ENCODE measurements around the gene DGKD. TPM values are rescaled to one million over a fixed set of nuclear protein-coding genes. Genes with fewer than 3 reads are reported as not detected.

Gene DGKD
- total RNA-seq, 1 experiment from 2014 or later: 41.4 TPM

DNA sequence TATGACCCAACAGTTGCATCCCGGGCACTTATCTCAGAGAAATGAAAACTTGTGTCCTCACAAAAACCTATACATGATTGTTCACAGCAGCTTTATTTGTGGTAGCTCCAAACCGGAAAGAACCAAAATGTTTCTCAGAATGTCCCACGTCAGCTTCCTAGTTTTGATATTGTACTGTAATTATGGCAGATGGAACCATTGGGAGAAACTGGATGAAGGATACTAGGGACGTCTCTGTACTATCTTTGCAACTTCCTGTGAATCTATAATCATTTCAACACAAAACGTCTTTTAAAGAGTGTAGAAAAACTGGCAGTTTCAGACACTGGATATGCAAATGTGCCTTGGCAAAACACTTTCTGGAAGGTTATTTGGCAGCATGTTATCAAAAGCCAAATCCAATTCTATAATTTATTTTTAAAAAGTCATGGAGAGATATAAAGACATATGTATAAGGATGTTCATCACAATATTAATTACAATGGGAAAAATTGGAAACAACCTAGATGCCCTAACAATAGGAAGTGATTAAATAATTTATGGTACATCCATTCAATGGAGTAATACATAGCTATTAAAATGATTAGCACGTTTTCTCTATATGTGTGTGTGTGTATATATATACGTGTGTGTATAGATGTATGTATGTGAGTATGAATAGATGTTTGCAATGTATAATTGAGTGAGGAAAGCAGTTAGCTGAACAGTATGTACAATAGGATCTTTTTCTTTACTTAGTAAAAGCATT is 36.9 kb upstream of the DGKD start (continued):
- TF ChIP-seq, protein P1, sequence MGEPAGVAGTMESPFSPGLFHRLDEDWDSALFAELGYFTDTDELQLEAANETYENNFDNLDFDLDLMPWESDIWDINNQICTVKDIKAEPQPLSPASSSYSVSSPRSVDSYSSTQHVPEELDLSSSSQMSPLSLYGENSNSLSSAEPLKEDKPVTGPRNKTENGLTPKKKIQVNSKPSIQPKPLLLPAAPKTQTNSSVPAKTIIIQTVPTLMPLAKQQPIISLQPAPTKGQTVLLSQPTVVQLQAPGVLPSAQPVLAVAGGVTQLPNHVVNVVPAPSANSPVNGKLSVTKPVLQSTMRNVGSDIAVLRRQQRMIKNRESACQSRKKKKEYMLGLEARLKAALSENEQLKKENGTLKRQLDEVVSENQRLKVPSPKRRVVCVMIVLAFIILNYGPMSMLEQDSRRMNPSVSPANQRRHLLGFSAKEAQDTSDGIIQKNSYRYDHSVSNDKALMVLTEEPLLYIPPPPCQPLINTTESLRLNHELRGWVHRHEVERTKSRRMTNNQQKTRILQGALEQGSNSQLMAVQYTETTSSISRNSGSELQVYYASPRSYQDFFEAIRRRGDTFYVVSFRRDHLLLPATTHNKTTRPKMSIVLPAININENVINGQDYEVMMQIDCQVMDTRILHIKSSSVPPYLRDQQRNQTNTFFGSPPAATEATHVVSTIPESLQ (CRISPR knock-in tag; IDR thresholded peaks at IDR 0.05): no peak
- no peak for TF ChIP-seq JUN (CRISPR knock-in tag; IDR thresholded peaks at IDR 0.05)
- no peak for TF ChIP-seq MXD4 (CRISPR knock-in tag; IDR thresholded peaks at IDR 0.05; ENCODE audit: borderline replicate concordance)
- no peak for TF ChIP-seq ZNF396 (CRISPR knock-in tag; IDR thresholded peaks at IDR 0.05; ENCODE audit: borderline replicate concordance)
- TF ChIP-seq ZNF138 (CRISPR knock-in tag; conservative IDR thresholded peaks at IDR 0.05): no peak
- TF ChIP-seq RORB (CRISPR knock-in tag; IDR thresholded peaks at IDR 0.05): no peak
- no peak for TF ChIP-seq NR2C2 (CRISPR knock-in tag; IDR thresholded peaks at IDR 0.05)
- no peak for TF ChIP-seq ZNF263 (CRISPR knock-in tag; IDR thresholded peaks at IDR 0.05; ENCODE audit: low read depth)
- no peak for TF ChIP-seq CBFB (CRISPR knock-in tag; IDR thresholded peaks at IDR 0.05; ENCODE audit: low read depth)
- TF ChIP-seq TCF7 (CRISPR knock-in tag; IDR thresholded peaks at IDR 0.05; ENCODE audit: low read depth): no peak
- TF ChIP-seq PREB (CRISPR knock-in tag; IDR thresholded peaks at IDR 0.05; ENCODE audit: borderline replicate concordance): no peak
- TF ChIP-seq ZNF281 (CRISPR knock-in tag; IDR thresholded peaks at IDR 0.05): no peak
- no peak for TF ChIP-seq E2F4 (CRISPR knock-in tag; IDR thresholded peaks at IDR 0.05; ENCODE audit: borderline replicate concordance, low read depth)
- TF ChIP-seq ESRRA (CRISPR knock-in tag; IDR thresholded peaks at IDR 0.05; ENCODE audit: borderline replicate concordance): no peak
- TF ChIP-seq MAX (CRISPR knock-in tag; IDR thresholded peaks at IDR 0.05): no peak
- TF ChIP-seq TEAD1 (CRISPR knock-in tag; IDR thresholded peaks at IDR 0.05): no peak

DNA sequence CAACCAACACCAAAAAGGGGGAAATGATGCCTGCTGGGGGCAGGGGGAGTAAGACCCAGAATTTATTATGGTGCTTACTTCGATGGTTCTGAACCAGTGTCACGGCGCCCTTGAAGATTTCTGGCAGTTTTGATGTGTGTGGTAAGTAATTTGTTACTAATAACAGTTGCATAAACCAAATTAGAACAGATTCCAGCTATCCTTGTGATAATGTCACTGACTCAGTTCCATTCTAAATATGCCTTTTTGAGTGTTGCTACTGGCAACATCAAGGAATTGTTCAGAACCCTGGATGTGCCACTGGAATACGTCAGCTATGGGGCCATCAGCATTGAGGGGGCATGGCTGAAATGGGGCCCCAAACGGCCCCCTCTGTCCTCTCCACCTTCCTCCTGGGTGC is 35.0 kb upstream of the DGKD start:
- Mint-ChIP-seq H3K9me3 (no peaks in the 10 kb centered on the region), H3K4me1 (no peaks in the 10 kb centered on the region), H3K27ac (no peak overlapping the region), H3K36me3 (no peaks in the 10 kb centered on the region), H3K4me3 (no peak overlapping the region), H3K27me3 (ENCODE audit: low read depth) (no peaks in the 10 kb centered on the region)
- ChIA-PET POLR2A (no interaction called here), CTCF (no interaction called here)
- DNase-seq (ENCODE audit: low spot score): no peak
- ATAC-seq: no peak
- no peak for TF ChIP-seq PRRX2 (CRISPR knock-in tag; IDR thresholded peaks at IDR 0.05)
- no peak for TF ChIP-seq FOXJ3 (CRISPR knock-in tag; IDR thresholded peaks at IDR 0.05; ENCODE audit: borderline replicate concordance)
- TF ChIP-seq ATF2 (CRISPR knock-in tag; IDR thresholded peaks at IDR 0.05; ENCODE audit: borderline replicate concordance, low read depth): no peak
- no peak for TF ChIP-seq ZNF423 (CRISPR knock-in tag; IDR thresholded peaks at IDR 0.05)
- TF ChIP-seq, protein P2, sequence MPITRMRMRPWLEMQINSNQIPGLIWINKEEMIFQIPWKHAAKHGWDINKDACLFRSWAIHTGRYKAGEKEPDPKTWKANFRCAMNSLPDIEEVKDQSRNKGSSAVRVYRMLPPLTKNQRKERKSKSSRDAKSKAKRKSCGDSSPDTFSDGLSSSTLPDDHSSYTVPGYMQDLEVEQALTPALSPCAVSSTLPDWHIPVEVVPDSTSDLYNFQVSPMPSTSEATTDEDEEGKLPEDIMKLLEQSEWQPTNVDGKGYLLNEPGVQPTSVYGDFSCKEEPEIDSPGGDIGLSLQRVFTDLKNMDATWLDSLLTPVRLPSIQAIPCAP (CRISPR knock-in tag; IDR thresholded peaks at IDR 0.05): no peak
- TF ChIP-seq, protein P3, sequence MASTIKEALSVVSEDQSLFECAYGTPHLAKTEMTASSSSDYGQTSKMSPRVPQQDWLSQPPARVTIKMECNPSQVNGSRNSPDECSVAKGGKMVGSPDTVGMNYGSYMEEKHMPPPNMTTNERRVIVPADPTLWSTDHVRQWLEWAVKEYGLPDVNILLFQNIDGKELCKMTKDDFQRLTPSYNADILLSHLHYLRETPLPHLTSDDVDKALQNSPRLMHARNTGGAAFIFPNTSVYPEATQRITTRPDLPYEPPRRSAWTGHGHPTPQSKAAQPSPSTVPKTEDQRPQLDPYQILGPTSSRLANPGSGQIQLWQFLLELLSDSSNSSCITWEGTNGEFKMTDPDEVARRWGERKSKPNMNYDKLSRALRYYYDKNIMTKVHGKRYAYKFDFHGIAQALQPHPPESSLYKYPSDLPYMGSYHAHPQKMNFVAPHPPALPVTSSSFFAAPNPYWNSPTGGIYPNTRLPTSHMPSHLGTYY (CRISPR knock-in tag; IDR thresholded peaks at IDR 0.05): no peak
